ENCODE measurements around the gene ATP6V1E1.

- no peak for TF ChIP-seq FOXM1 (IDR thresholded peaks at IDR 0.05; ENCODE audit: low read depth)
- TF ChIP-seq REST (IDR thresholded peaks at IDR 0.05; ENCODE audit: low read depth, low read length) = no peak
- no peak; the same call in 1 of the 2 replicates for TF ChIP-seq CTCF (IDR thresholded peaks at IDR 0.05)
Observed at GRCh38 chr22:17638182-17638431, 9.6 kb upstream of the ATP6V1E1 start.

Data from SK-N-SH (cell line).